Measurements from ENCODE around the gene ZEB2. TPM values are rescaled to one million over a fixed set of nuclear protein-coding genes. Genes with fewer than 3 reads are reported as not detected.

Gene ZEB2
- 0.22 and 1.2 TPM in 2 replicates for total RNA-seq

DNA sequence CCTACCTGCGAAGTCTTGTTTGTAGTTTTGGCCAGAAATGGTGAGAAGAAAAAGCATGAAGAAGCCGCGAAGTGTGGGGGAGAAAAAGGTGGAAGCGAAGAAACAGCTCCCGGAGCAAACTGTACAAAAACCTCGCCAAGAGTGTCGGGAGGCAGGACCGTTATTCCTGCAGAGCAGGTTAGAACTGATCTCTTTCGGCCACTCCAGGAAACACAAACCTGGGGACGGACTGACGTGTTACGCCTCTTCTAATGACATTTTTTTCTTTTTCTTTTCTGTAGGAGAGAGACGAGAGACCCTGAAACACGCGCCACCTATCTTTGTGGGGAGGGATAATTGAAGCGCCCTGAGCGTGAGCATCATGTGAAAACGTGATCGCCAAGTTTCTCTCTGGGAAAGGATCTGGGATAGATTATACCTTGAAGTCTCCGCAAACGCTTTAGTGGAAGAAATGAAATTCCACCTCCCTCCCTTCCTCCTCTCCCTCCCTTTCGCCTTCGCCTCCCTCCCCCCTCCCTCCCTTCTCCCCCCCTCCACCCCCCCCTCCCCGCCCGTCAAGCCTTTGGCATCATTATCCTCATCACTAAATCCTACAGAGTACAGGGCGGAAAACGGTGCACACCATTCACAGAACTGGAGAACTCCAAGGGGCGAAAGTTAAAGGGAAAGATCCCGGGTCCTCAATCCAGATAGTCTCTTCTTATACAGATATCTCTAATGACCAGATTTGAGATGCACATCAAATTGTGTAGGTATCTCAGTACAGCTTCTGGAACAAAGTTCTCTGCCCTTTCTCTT, at the start of gene ZEB2:
Gene ZEB2 (minus strand): TSS at position 186 of the 798 bp plus-strand sequence. CDS start 2,769 bp downstream, outside the sequence.

Small RNAs within 50 kb of the gene (small RNA-seq; reads per million reads assigned to genes)
- gene RF01987: not detected

Data from placental epithelial cell (primary cell).